Left ventricle myocardium inferior (tissue), 1 donor: ENCODE results near the gene ACY1. TPM values are rescaled to one million over a fixed set of nuclear protein-coding genes. Genes with fewer than 3 reads are reported as not detected.

Experiments
- DNase-seq: peaks from one replicate; pipeline ENCODE4 v3.0.0-alpha.2; 2020
- H3K27ac ChIP-seq: fragments of 200-600 bp; replicated peaks from 2 replicates; pipeline ENCODE4 v1.8.0; 2021
- H3K27me3 ChIP-seq: fragments of 200-600 bp; 2 replicates; pipeline ENCODE4 v1.8.0; 2021; ENCODE audit warnings: low read depth
- H3K36me3 ChIP-seq: fragments of 200-600 bp; 2 replicates; pipeline ENCODE4 v1.8.0; 2021
- H3K4me1 ChIP-seq: fragments of 200-600 bp; 2 replicates; pipeline ENCODE4 v1.8.0; 2021
- H3K4me3 ChIP-seq: fragments of 200-600 bp; 2 replicates; pipeline ENCODE4 v1.8.0; 2021; ENCODE audit warnings: mild to moderate bottlenecking, moderate library complexity
- H3K9me3 ChIP-seq: fragments of 200-600 bp; replicated peaks from 2 replicates; pipeline ENCODE4 v1.8.0; 2021
- CTCF ChIP-seq: fragments of 200-600 bp; IDR thresholded peaks from 2 replicates; pipeline ENCODE4 v1.8.0; 2021; ENCODE audit warnings: antibody characterized with exemption, mild to moderate bottlenecking, borderline replicate concordance
- intact Hi-C: fragments of 100-400 bp; cut with micrococcal nuclease; formaldehyde crosslinking; loops from one replicate; pipeline ENCODE4 v1.11.0; 2022
- total RNA-seq: library from RNA; stranded (reverse); fragmentation: NEBNext Ultra II Directional; extraction: Animal tissue kit (Norgen Biotek cat#: 25700); gene quantifications from one replicate; pipeline ENCODE4 v1.2.1, GENCODE V29; 2021
- donor health status: DM: no; HTN: yes; CAD: no; lungs with severe emphysema.

Gene ACY1
- total RNA-seq, 1 donor from 2014 or later, result 20.2 TPM

GRCh38 chr3:51978143-51978502 is 5.2 kb upstream of the ACY1 start:
- Histone ChIP-seq H3K4me1 (peaks cover 56% of the 10 kb centered on the region), H3K27ac (no peak overlapping the region), H3K36me3 (no peaks in the 10 kb centered on the region), H3K27me3 (no peaks in the 10 kb centered on the region), H3K9me3 (no peaks in the 10 kb centered on the region), H3K4me3 (no peak overlapping the region)
- intact Hi-C loops, result no loop called here
- no peak for DNase-seq
- no peak for TF ChIP-seq CTCF

GRCh38 chr3:51980253-51980652 is 3.1 kb upstream of the ACY1 start:
- DNase-seq, result no peak
- no peak overlapping the region for H3K4me3 ChIP-seq
- H3K9me3 ChIP-seq, result no peaks in the 10 kb centered on the region
- intact Hi-C loops, result no loop called here
- peaks cover 49% of the 10 kb centered on the region for H3K4me1 ChIP-seq
- H3K27ac ChIP-seq, result no peak overlapping the region
- no peaks in the 10 kb centered on the region for H3K36me3 ChIP-seq
- H3K27me3 ChIP-seq, result no peaks in the 10 kb centered on the region
- TF ChIP-seq CTCF, result no peak

GRCh38 chr3:51982352-51982837 is 940 bp upstream of the ACY1 start:
- TF ChIP-seq CTCF, result peak; percentile 55
- no peak for DNase-seq
- H3K4me3 ChIP-seq, result peak overlapping the region; percentile 85
- H3K4me1 ChIP-seq, result peaks cover 36% of the 10 kb centered on the region
- intact Hi-C loops, result no loop called here
- peak overlapping the region; percentile 99 for H3K27ac ChIP-seq
- no peaks in the 10 kb centered on the region for H3K36me3 ChIP-seq
- no peaks in the 10 kb centered on the region for H3K9me3 ChIP-seq
- no peaks in the 10 kb centered on the region for H3K27me3 ChIP-seq

GRCh38 chr3:51983578-51984268 is 388 bp downstream of the ACY1 start:
- peak overlapping the region; percentile 99 for H3K27ac ChIP-seq
- H3K36me3 ChIP-seq, result no peaks in the 10 kb centered on the region
- peak overlapping the region; percentile 85 for H3K4me3 ChIP-seq
- DNase-seq, result no peak
- intact Hi-C loops, result no loop called here
- no peaks in the 10 kb centered on the region for H3K27me3 ChIP-seq
- no peak for TF ChIP-seq CTCF
- H3K4me1 ChIP-seq, result peaks cover 36% of the 10 kb centered on the region
- H3K9me3 ChIP-seq, result no peaks in the 10 kb centered on the region

GRCh38 chr3:51984269-51984647 is 923 bp downstream of the ACY1 start:
- H3K4me1 ChIP-seq, result peaks cover 42% of the 10 kb centered on the region
- intact Hi-C loops, result no loop called here
- H3K4me3 ChIP-seq, result peak overlapping the region; percentile 85
- H3K9me3 ChIP-seq, result no peaks in the 10 kb centered on the region
- no peaks in the 10 kb centered on the region for H3K27me3 ChIP-seq
- no peak for DNase-seq
- H3K36me3 ChIP-seq, result no peaks in the 10 kb centered on the region
- no peak for TF ChIP-seq CTCF
- peak overlapping the region; percentile 99 for H3K27ac ChIP-seq
